Measurements from ENCODE around the gene SCUBE1. TPM values are rescaled to one million over a fixed set of nuclear protein-coding genes. Genes with fewer than 3 reads are reported as not detected.

Gene SCUBE1
- total RNA-seq, 1 donor from 2014 or later, result 2.9 TPM

GRCh38 chr22:43310798-43311197 is 32.4 kb downstream of the SCUBE1 start:
- peaks cover 4% of the 10 kb centered on the region for H3K27me3 ChIP-seq
- no peak for TF ChIP-seq CTCF (IDR thresholded peaks at IDR 0.05)
- H3K4me1 ChIP-seq, result peaks cover 0 to 15% of the 10 kb centered on the region in 2 donors
- intact Hi-C loops (cut with DNase I), result no loop called here
- H3K4me3 ChIP-seq, result no peak overlapping the region
- no peaks in the 10 kb centered on the region for H3K9me3 ChIP-seq
- no peaks in the 10 kb centered on the region for H3K36me3 ChIP-seq
- no peak for DNase-seq (ENCODE audit: low spot score in 2 of 2)
- H3K27ac ChIP-seq, result no peak overlapping the region

GRCh38 chr22:43310311-43310710 is 32.9 kb downstream of the SCUBE1 start:
- H3K4me1 ChIP-seq, result peaks cover 0 to 19% of the 10 kb centered on the region in 2 donors
- H3K36me3 ChIP-seq, result no peaks in the 10 kb centered on the region
- no peak for TF ChIP-seq CTCF (IDR thresholded peaks at IDR 0.05)
- intact Hi-C loops (cut with DNase I), result no loop called here
- no peak overlapping the region for H3K4me3 ChIP-seq
- H3K27ac ChIP-seq, result no peak overlapping the region
- DNase-seq (ENCODE audit: low spot score in 2 of 2), result no peak
- peaks cover 4% of the 10 kb centered on the region for H3K27me3 ChIP-seq
- H3K9me3 ChIP-seq, result no peaks in the 10 kb centered on the region

GRCh38 chr22:43308836-43309235 is 34.3 kb downstream of the SCUBE1 start:
- peaks cover 0 to 19% of the 10 kb centered on the region in 2 donors for H3K4me1 ChIP-seq
- H3K9me3 ChIP-seq, result no peaks in the 10 kb centered on the region
- no peak overlapping the region for H3K4me3 ChIP-seq
- DNase-seq (ENCODE audit: low spot score in 2 of 2), result no peak
- H3K36me3 ChIP-seq, result no peaks in the 10 kb centered on the region
- no peak for TF ChIP-seq CTCF (IDR thresholded peaks at IDR 0.05)
- intact Hi-C loops (cut with DNase I), result no loop called here
- H3K27me3 ChIP-seq, result peaks cover 4% of the 10 kb centered on the region
- no peak overlapping the region for H3K27ac ChIP-seq

- Histone ChIP-seq H3K27me3 (peaks cover 4% of the 10 kb centered on the region), H3K27ac (no peak overlapping the region), H3K4me1 (peaks cover 0 to 17% of the 10 kb centered on the region in 2 donors), H3K9me3 (no peaks in the 10 kb centered on the region), H3K4me3 (no peak overlapping the region), H3K36me3 (no peaks in the 10 kb centered on the region)
- intact Hi-C loops (cut with DNase I), result no loop called here
- no peak for TF ChIP-seq CTCF (IDR thresholded peaks at IDR 0.05)
- DNase-seq (ENCODE audit: low spot score in 2 of 2), result no peak
These were observed 34.9 kb downstream of the SCUBE1 start for GRCh38 chr22:43308060-43308830.

GRCh38 chr22:43305806-43306205 is 37.4 kb downstream of the SCUBE1 start:
- H3K36me3 ChIP-seq, result no peaks in the 10 kb centered on the region
- intact Hi-C loops (cut with DNase I), result no loop called here
- H3K9me3 ChIP-seq, result no peaks in the 10 kb centered on the region
- peaks cover 0 to 22% of the 10 kb centered on the region in 2 donors for H3K4me1 ChIP-seq
- no peak for TF ChIP-seq CTCF (IDR thresholded peaks at IDR 0.05)
- no peak overlapping the region for H3K4me3 ChIP-seq
- no peaks in the 10 kb centered on the region for H3K27me3 ChIP-seq
- DNase-seq (ENCODE audit: low spot score in 2 of 2), result no peak
- H3K27ac ChIP-seq, result no peak overlapping the region
